GM13977 (cell line): ENCODE data around the gene SLF1.

Experiments used
- DNase-seq: peaks from one replicate; pipeline ENCODE4 v3.0.0; 2012; ENCODE audit warnings: low spot score
- in situ Hi-C: fragments of 300-500 bp; cut with MboI; formaldehyde crosslinking; loops from one replicate; pipeline ENCODE4 v1.12.0; 2022; ENCODE audit warnings: low sequenced_read_pairs, low pct_unique_long_range_greater_than_20kb, mixed read lengths, inconsistent platforms; ENCODE audit not compliant: unreplicated experiment
- TF ChIP-seq, protein P1 (sequence below): IDR thresholded peaks from 2 replicates; pipeline ENCODE4 v1.5.1; 2012; ENCODE audit warnings: mild to moderate bottlenecking, control low read depth; ENCODE audit not compliant: insufficient read depth; ENCODE audit errors: extremely low read depth, missing control alignments

The SLF1 gene

DNA sequence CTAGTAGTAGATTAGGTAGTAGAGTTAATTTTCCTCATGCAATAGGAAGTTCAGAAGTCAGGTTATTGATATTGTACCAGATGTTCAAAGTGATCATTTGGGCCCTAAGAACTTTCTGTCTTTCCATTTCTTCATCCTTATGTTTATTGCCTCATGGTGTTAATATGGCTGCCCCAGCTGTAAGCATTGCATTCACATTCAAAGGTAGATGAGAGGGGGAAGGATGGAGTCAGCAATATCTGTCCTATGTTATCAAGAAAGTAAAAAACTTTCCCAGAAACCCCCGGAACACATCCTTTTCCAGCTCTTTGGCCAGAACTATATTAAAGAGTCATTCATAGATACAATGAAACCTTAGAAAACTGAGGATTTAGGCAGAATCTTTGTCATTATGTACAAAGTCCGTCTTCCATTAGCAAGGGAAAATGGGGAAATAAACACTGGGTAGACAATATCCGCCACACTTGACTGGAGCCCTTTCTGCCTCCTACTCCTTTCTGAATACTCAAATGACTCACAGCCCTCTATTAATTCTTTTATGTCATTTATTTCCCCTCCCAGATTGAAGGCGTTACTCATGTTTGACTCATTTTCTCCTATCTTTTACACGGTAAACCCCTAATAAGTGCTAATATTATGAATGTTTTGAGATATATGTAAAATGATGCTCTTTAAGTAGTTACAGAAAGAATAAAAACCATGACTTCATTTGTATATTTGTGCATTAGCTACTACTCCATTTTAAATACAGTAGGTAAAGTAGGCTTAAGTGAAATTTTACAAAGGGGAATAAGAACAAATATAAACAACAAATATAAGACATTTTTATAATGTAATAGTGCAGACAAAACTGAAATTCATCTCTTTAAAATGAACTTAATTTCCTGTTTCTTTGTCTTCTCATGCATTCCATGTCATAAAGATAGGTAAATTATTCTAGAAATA lies 127.6 kb downstream of the SLF1 start:
- peak; percentile 56 for DNase-seq
- TF ChIP-seq, protein P1, sequence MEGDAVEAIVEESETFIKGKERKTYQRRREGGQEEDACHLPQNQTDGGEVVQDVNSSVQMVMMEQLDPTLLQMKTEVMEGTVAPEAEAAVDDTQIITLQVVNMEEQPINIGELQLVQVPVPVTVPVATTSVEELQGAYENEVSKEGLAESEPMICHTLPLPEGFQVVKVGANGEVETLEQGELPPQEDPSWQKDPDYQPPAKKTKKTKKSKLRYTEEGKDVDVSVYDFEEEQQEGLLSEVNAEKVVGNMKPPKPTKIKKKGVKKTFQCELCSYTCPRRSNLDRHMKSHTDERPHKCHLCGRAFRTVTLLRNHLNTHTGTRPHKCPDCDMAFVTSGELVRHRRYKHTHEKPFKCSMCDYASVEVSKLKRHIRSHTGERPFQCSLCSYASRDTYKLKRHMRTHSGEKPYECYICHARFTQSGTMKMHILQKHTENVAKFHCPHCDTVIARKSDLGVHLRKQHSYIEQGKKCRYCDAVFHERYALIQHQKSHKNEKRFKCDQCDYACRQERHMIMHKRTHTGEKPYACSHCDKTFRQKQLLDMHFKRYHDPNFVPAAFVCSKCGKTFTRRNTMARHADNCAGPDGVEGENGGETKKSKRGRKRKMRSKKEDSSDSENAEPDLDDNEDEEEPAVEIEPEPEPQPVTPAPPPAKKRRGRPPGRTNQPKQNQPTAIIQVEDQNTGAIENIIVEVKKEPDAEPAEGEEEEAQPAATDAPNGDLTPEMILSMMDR, result no peak
- in situ Hi-C loops, result no loop called here

DNA sequence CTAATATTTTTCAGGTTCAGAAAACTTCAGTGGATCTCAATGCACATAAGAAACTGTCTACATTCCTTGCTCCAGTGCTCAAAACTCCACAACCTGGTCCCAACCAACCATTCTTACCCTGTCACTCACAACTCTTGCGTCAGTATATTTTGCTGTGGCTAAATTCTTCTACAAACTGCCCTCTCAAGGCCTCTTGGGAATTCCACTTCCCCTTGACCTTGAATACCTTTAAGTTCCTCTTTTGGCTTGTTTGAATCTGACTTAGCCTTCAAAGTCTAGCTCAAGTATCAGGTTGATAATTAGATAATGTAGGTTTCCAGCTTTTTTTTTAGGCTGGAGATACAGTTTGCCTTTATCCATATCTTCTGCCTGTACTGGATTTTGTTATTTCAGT lies 128.3 kb downstream of the SLF1 start:
- TF ChIP-seq, protein P1, result no peak
- in situ Hi-C loops, result no loop called here

More for the DNA sequence above, 128.3 kb downstream of the SLF1 start:
- no peak for DNase-seq
